ENCODE measurements around the gene LRP1.

The LRP1 gene

GRCh38 chr12:57198329-57198728 lies 70.0 kb downstream of the LRP1 start:
- no peak for DNase-seq

DNA sequence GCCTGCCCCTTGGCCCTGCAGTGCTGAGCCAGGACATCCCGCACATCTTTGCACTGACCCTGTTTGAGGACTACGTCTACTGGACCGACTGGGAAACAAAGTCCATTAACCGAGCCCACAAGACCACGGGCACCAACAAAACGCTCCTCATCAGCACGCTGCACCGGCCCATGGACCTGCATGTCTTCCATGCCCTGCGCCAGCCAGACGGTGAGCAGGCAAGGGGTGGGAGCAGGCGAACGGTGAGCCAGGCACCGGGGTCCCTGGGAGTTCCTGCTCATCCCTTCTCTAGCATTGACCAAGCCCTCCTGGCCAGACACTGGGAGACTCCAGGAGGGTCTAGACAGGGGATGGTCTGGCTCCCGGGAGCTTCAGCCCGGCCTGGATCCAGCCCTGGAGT lies 70.9 kb downstream of the LRP1 start:
- DNase-seq = no peak

DNA sequence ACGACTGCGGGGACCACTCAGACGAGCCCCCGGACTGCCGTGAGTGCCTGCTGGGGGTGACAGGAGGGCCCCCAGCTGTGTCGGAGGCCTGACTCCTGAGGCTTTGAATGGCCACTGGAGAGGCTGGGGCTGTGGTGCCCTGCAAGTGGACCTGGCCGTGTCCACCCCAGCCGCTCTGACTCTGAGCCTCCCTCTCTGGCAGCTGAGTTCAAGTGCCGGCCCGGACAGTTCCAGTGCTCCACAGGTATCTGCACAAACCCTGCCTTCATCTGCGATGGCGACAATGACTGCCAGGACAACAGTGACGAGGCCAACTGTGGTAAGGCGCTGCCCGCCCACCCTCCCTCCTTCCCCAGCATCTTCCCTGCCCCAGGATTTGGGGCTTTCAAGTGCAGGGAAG lies 72.2 kb downstream of the LRP1 start:
- DNase-seq = no peak

GRCh38 chr12:57201219-57201618 lies 72.9 kb downstream of the LRP1 start:
- no peak for DNase-seq

GRCh38 chr12:57201631-57202030 lies 73.3 kb downstream of the LRP1 start:
- no peak for DNase-seq

GRCh38 chr12:57202321-57202720 lies 74.0 kb downstream of the LRP1 start:
- DNase-seq = no peak

- DNase-seq = no peak
Measured at GRCh38 chr12:57203201-57203600, 74.9 kb downstream of the LRP1 start.

DNA sequence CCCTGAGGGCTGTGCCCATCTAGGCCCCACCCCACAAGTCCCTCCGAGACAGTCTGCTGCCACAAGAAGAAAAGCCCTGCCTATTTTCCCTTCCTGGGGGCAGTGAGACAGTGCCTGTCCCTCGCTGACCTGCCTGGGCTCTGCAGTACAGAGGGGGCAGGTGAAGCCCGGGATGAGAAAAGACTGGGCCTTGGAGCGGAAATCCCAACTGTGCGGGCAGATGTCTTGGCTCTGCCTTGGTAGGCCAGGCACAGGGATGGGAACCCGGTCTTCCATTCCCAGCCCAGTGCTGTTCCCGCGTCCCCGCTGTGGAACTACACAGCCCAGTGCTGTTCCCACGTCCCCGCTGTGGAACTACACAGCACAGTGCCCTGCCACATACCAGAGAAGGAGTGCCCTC lies 75.5 kb downstream of the LRP1 start:
- no peak for DNase-seq

GRCh38 chr12:57204454-57204853 lies 76.2 kb downstream of the LRP1 start:
- no peak for DNase-seq

- no peak for DNase-seq
Measured at GRCh38 chr12:57205186-57205585, 76.9 kb downstream of the LRP1 start.

- DNase-seq = no peak
Measured at GRCh38 chr12:57205931-57206330, 77.6 kb downstream of the LRP1 start.

DNA sequence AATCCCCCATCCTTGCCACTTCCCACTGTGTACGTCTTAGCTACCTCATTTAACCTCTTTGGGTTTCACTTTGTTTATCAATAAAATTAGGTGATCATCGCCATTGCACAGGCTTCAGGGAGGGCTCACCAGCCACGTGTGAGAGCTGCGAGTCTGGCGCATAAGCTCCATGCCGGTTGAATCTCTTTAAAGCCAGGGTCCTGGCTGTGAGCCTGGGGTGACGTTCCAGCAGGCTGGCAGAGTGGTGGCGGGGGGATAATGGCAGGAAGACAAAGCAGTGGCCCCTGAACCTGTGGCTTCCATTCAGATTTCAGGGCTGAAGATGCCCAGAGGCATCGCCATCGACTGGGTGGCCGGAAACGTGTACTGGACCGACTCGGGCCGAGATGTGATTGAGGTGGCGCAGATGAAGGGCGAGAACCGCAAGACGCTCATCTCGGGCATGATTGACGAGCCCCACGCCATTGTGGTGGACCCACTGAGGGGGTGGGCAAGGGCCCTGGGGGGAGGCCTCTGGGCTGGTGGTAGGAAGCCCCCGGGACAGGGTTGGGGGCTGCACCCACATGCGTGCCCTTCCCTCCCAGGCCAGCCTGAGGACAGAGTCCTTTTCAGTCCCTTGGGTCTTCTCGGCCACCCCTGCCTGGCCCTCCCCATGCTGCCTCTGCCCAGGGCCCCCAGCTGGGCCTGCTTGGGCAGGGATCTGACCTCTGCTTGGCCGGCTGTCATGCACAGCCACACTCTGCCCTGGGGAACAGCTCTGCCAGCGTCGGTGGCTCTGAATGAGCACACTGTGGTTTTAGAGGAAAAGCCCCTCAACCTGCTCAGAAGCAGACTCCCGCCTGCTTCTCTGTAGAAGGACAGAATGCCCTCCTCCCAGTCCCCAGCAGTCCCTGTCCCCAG lies 79.7 kb downstream of the LRP1 start:
- no peak for DNase-seq

DNA sequence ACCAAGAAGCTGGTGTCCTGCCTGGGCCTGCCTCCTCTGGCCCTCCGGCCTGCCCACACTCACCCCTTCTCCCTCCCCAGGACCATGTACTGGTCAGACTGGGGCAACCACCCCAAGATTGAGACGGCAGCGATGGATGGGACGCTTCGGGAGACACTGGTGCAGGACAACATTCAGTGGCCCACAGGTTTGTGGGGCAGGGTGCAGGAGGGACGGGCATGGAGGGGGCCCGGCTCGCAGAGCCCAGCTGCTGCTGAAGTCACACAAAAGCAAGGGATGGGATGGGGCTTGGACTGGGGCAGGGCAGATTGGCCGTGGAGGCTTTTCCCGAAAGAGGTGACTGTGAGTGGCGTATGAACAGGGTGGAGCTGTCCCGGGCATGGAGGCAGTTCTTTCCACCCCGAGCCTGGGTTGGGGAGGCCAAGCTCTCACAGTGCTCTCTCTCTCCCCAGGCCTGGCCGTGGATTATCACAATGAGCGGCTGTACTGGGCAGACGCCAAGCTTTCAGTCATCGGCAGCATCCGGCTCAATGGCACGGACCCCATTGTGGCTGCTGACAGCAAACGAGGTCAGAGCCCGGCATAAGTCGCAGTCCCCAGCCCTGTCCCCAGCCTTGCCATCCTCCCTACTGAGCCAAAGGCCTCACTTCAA lies 80.5 kb downstream of the LRP1 start:
- DNase-seq = no peak

DNA sequence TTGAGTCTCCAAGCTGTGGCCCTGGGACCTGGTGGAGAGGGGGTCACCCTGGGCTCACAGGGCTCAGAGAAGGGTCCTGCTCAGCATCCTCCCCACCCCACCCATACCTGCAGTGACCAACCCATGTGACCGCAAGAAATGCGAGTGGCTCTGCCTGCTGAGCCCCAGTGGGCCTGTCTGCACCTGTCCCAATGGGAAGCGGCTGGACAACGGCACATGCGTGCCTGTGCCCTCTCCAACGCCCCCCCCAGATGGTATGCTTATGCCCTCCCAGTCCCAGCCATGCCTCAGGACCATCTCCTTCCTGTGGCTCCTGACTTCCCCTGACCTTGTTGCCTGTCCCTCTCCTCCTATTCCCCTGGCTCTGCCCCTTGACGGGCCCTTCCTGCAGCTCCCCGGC lies 81.6 kb downstream of the LRP1 start:
- no peak for DNase-seq

DNA sequence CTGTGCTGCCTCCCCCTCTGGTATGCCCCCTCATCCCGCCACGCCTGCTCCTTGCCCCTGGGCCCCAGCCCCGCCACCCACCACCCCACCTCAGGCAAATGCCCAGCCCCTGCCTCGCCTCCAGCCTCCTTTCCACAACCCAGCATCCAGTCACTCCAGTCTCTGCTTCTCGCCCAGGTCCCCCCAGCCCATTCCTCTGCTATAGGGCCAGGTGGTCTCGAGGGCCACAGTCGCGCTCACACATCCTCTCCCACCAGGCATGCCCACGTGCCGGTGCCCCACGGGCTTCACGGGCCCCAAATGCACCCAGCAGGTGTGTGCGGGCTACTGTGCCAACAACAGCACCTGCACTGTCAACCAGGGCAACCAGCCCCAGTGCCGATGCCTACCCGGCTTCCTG lies 82.2 kb downstream of the LRP1 start:
- DNase-seq = no peak

GRCh38 chr12:57210926-57211692 lies 82.8 kb downstream of the LRP1 start:
- DNase-seq = no peak

- DNase-seq = no peak
Measured at GRCh38 chr12:57211791-57212700, 83.8 kb downstream of the LRP1 start.

GRCh38 chr12:57212701-57213057 lies 84.4 kb downstream of the LRP1 start:
- no peak for DNase-seq

- DNase-seq = peak; percentile 90
Measured at GRCh38 chr12:57213058-57213715, 84.9 kb downstream of the LRP1 start.

DNA sequence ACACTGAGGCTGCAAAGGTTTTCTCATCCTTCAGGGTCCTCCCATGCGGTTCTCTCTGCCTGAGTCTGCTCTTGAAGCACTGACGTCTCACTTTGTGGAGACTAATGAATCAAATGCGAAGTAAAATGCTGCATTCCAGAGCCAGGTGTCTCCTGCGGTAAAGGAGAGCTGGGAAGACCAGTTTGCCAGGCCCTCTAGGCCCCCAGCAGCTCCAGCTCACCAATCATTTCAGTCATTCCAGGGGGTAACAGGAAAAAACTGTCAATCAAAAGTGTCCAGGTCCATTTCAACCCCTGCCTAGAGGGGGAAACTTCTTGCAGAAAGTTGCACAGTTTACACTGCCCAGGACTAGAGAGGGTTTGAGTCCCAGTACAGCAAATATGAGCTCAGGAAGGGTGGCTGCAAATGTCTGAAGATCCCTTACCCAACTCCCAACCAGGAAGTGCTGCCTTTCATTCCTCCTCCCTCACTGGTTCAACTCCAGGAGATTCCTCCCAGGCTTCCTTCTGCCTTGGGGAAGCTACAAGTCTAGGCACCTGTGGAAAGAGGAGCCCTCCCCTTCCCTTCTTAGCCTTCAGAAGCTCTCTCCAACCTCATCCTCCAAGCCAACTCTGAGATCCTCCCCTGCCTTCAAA lies 85.6 kb downstream of the LRP1 start:
- no peak for DNase-seq

GRCh38 chr12:57214398-57214781 lies 86.1 kb downstream of the LRP1 start:
- peak; percentile 76 for DNase-seq

- no peak for DNase-seq
Measured at GRCh38 chr12:57215065-57215464, 86.8 kb downstream of the LRP1 start.
